Muscle layer of colon (tissue), 2 donors: ENCODE data around the gene TSEN54.

Source experiments
- H3K27ac ChIP-seq: one replicate; pipeline ENCODE4 v1.7.0; 2013; ENCODE audit warnings: low read depth, mild to moderate bottlenecking, low read length, moderate library complexity
- H3K27me3 ChIP-seq, 2 donors: one replicate each; pipeline ENCODE4 v1.7.0; 2013; ENCODE audit warnings: low read length in 2 of 2, mild to moderate bottlenecking in 2 of 2; ENCODE audit not compliant: insufficient read depth in 2 of 2, control insufficient read depth in 1 of 2
- H3K36me3 ChIP-seq: one replicate; pipeline ENCODE4 v1.7.0; 2013; ENCODE audit warnings: mild to moderate bottlenecking, low read length; ENCODE audit not compliant: insufficient read depth
- H3K4me1 ChIP-seq: one replicate; pipeline ENCODE4 v1.7.0; 2013; ENCODE audit warnings: mild to moderate bottlenecking, low read length; ENCODE audit not compliant: insufficient read depth
- H3K4me3 ChIP-seq, 2 donors: one replicate each; pipeline ENCODE4 v1.7.0; 2013; ENCODE audit warnings: low read length in 2 of 2, low read depth in 1 of 2, mild to moderate bottlenecking in 1 of 2, moderate library complexity in 1 of 2
- H3K9ac ChIP-seq: one replicate; pipeline ENCODE4 v1.7.0; 2013; ENCODE audit warnings: low read length
- H3K9me3 ChIP-seq: one replicate; pipeline ENCODE4 v1.7.0; 2013; ENCODE audit warnings: mild to moderate bottlenecking, low read length
- donor health status: abdominal sarcoma.
- donor health status: Adenocarcinoma of cecum.

TSEN54 gene

DNA sequence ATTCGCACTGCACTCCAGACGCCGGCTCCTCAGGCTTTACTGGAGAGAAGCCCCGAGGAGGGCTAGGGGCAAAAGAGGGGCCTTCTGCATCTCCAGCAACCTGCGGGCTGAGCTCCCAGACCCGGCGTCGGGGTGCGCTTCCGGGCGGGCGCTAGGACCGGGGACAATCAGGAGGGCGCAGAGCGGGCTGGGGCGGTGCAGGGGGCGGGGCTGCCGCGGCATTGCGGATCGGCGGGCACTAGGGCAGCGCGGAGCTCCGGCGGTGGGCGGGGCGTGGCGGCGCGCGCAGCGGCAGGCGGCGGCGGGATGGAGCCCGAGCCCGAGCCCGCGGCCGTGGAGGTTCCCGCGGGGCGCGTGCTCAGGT is at the start of gene TSEN54:
TSEN54 (plus strand) TSS at position 274 of the 364 bp plus-strand sequence; CDS start at position 307, 33 bp downstream.
- H3K9me3 ChIP-seq: no peaks in the 10 kb centered on the region
- peaks cover 39% of the 10 kb centered on the region for H3K4me1 ChIP-seq
- H3K27ac ChIP-seq: peak within 1 kb of the TSS; percentile 86
- peaks cover 12% of the 10 kb centered on the region for H3K36me3 ChIP-seq
- peak within 1 kb of the TSS; percentile 21 for H3K9ac ChIP-seq
- peak within 1 kb of the TSS; percentile 95 for H3K4me3 ChIP-seq
- H3K27me3 ChIP-seq: no peaks in the 10 kb centered on the region

DNA sequence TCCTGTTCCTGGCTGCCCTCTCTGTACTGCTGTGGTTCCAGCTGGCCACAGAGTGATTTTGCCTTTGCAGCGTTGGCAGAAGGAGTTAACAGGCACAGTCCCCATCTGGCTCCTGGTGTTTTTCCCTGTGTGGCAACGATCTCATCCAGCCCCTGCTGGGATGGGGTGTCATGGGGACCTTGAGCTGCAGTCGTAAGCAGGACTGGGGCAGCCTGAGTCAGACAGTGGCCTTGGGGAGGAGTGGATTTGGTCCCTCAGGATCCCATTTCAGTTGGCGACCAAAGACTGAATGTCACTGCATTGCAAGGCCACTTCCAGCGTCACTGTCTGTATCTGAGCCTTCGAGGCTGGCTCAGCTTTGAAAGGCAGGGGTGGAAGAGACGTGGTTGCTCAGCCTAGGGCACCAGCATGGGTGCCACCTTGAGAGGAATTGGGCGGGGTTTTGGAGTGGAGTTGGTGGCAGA is 48.0 kb upstream of the TSEN54 start:
- Histone ChIP-seq H3K9me3 (no peaks in the 10 kb centered on the region), H3K27ac (no peak overlapping the region)

DNA sequence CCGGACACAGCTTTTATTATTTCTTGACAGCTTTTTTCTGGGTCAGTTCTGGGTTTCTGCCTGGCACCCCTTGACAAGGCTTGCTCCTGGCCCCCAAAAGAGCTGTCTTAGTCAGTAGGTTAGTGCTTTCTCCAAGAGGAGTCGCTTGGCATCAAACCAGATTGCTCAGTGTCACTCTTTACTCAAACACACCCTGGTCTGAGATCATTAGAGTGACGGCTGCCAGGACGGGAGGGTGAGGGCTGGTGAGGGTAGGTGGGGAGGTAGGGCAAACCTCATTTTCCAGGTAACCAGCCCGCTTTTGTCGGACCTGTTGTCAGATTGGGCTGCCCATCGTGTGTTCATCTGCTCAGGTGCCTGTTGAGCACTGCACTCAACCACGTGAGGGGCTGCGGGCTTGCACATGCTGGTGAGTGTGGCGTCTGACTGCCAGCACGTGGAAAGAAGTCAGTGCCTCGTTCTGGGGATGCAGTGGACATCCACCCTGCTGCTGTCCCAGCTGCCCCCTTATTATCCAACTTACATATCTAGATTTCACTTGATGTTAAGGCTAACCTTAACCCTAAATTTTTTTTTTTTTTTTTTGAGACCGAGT is 47.5 kb upstream of the TSEN54 start:
- H3K36me3 ChIP-seq: peaks cover 17% of the 10 kb centered on the region
- no peak overlapping the region for H3K27ac ChIP-seq
- H3K4me1 ChIP-seq: no peaks in the 10 kb centered on the region
- H3K4me3 ChIP-seq: no peak overlapping the region
- no peak overlapping the region for H3K9ac ChIP-seq
- H3K9me3 ChIP-seq: no peaks in the 10 kb centered on the region
- H3K27me3 ChIP-seq: no peaks in the 10 kb centered on the region

More for the DNA sequence above, 48.0 kb upstream of the TSEN54 start:
- Histone ChIP-seq H3K9ac (no peak overlapping the region), H3K4me1 (no peaks in the 10 kb centered on the region), H3K4me3 (no peak overlapping the region), H3K36me3 (peaks cover 17% of the 10 kb centered on the region), H3K27me3 (no peaks in the 10 kb centered on the region)

DNA sequence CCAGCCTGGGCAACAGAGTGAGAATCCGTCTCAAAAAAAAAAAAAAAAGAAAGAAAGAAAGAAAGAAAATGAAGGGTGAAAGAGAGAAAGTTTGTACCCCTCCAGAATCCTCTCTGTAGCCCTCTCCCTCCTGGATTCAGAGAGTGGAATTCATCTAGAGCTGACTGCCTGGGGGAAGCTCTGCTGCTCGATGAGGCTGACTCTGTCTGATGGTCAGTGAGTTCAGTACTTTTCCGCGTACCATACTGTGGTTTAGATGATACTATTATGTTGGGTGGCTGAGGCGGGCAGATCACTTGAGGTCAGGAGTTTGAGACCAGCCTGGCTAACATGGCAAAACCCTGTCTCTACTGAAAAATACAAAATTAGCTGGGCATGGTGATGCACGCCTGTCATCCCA is 45.1 kb upstream of the TSEN54 start:
- no peaks in the 10 kb centered on the region for H3K27me3 ChIP-seq
- peaks cover 13% of the 10 kb centered on the region for H3K4me1 ChIP-seq
- H3K9me3 ChIP-seq: no peaks in the 10 kb centered on the region
- no peak overlapping the region for H3K27ac ChIP-seq
- no peak overlapping the region for H3K4me3 ChIP-seq
- H3K36me3 ChIP-seq: peaks cover 17% of the 10 kb centered on the region
- no peak overlapping the region for H3K9ac ChIP-seq

DNA sequence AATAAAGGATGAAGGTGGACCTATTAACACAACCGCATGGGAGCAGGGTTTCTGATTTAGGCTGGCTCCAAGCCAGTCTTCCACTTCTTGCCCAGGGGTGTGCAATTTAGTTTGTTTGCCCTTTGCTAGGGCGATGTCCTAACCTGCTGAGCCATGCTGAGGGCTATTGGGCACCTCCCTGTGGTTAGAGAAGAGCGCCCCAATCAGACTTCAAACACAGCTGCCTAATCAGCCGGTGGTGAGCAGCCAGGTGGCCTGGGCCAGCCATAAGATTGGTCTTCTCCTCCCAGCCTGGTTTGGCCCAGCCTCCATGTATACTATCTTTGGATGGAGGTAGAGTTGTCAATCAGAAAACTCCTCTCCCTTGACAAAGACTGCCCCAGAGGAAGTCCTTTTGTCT is 44.2 kb upstream of the TSEN54 start:
- H3K9ac ChIP-seq: no peak overlapping the region
- H3K27ac ChIP-seq: no peak overlapping the region
- H3K36me3 ChIP-seq: peaks cover 17% of the 10 kb centered on the region
- H3K9me3 ChIP-seq: no peaks in the 10 kb centered on the region
- no peaks in the 10 kb centered on the region for H3K27me3 ChIP-seq
- H3K4me1 ChIP-seq: peaks cover 22% of the 10 kb centered on the region
- H3K4me3 ChIP-seq: no peak overlapping the region

DNA sequence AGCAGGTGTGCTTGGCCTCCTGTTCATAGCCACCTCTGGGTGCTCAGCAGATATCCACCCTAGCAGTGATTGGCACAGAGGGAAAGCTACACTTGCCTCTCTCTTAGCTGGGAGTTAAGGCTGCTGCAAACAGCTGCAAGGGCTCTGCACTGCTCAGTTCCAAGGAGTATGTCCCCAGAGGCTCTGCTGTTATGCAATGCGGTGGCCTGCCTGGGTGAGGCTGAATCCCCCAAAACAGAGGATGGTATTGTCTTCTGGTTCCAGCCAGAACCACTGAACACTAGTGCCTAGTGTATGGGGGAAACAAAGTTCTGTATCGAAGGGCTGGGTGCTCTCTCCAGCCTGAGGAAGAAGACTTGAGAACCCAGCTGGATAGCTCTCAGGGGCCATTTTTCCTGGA is 43.1 kb upstream of the TSEN54 start:
- Histone ChIP-seq H3K27me3 (no peaks in the 10 kb centered on the region), H3K9ac (no peak overlapping the region), H3K4me1 (peaks cover 25% of the 10 kb centered on the region), H3K27ac (no peak overlapping the region), H3K36me3 (peaks cover 17% of the 10 kb centered on the region), H3K4me3 (no peak overlapping the region), H3K9me3 (no peaks in the 10 kb centered on the region)

DNA sequence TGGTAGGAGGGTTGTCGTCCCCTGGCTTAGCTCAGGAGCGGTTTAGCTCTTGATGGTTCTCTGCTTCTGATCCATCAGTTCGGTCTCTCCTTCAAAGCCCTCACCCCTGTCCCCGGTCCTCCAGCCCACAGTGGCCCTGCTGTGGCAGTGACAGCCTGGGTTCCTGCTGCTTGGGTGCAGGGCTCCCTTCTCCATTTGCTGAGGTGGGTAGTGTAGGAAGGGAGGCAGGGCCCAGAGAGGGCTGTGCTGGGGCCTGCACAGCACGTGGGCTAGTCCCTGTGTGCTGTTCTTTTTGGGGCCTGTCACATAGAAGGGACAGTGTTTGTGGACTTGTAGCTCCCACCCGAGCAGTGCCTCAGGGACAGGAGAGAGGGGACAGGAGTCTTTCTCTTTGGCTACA is 41.6 kb upstream of the TSEN54 start:
- H3K27ac ChIP-seq: no peak overlapping the region
- peaks cover 25% of the 10 kb centered on the region for H3K4me1 ChIP-seq
- no peak overlapping the region for H3K9ac ChIP-seq

DNA sequence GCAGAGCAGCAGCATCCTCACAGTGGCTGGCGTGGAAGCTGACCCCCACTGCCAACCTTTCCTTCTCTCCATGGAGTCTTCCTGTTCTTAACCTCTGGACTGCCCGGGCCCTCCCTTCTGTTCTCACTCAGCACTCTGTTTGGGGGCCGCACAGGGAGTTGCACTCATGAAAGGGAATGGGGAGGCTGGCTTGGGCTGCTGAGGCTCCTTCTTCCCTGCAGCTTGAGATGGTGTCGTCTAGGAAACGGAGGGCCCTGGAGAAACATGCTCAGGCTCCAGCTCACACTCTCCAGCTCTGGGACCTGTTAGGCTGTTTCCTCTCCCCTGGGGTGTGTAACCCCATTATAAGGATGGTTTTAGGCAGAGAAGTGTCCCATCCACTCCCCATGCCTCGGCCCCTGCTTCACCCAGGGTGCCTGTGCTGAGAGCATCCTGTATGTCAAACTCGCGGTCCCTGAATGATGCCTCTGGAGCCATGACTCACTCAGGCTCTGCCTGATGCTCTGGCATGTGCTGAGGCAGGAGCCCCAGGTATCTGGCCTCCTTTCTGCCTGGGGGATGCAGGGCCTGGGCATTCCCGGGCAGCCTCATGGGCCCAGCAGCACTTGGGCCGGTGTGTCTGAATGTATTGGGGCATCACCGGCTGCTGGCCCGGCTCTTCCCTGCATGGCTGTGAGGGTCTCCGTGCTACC is 41.0 kb upstream of the TSEN54 start:
- no peak overlapping the region for H3K9ac ChIP-seq
- no peaks in the 10 kb centered on the region for H3K9me3 ChIP-seq
- H3K36me3 ChIP-seq: peaks cover 17% of the 10 kb centered on the region
- peaks cover 25% of the 10 kb centered on the region for H3K4me1 ChIP-seq
- peak overlapping the region in 1 of 2 donors; percentile 25 for H3K4me3 ChIP-seq
- peak overlapping the region; percentile 59 for H3K27ac ChIP-seq
- H3K27me3 ChIP-seq: no peaks in the 10 kb centered on the region

More for the DNA sequence above, 41.6 kb upstream of the TSEN54 start:
- H3K4me3 ChIP-seq: no peak overlapping the region
- no peaks in the 10 kb centered on the region for H3K9me3 ChIP-seq
- H3K27me3 ChIP-seq: no peaks in the 10 kb centered on the region
- H3K36me3 ChIP-seq: peaks cover 17% of the 10 kb centered on the region

DNA sequence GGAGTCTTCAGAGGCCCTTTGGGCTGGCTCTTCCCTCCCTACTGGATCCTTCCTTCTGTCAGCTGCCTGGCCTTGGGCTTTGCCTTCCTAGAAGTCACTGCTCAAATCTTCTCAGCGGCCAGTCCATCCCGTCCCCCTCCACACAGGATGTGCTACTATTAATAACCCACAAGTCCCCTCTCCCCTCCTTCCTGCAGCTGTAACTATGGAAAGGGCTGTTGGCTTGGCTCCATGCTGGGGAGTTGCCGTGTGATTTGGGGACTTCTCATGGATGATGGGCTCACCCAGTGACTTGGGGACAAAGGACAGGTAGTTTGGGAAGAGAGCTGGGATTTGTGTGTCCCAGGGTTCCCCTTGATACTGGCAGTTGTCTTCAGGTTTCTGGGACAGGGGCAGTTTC is 40.5 kb upstream of the TSEN54 start:
- no peaks in the 10 kb centered on the region for H3K9me3 ChIP-seq
- no peak overlapping the region for H3K9ac ChIP-seq
- peak overlapping the region in 1 of 2 donors; percentile 25 for H3K4me3 ChIP-seq
- no peaks in the 10 kb centered on the region for H3K27me3 ChIP-seq
- peaks cover 17% of the 10 kb centered on the region for H3K36me3 ChIP-seq
- peaks cover 25% of the 10 kb centered on the region for H3K4me1 ChIP-seq
- peak overlapping the region; percentile 59 for H3K27ac ChIP-seq

DNA sequence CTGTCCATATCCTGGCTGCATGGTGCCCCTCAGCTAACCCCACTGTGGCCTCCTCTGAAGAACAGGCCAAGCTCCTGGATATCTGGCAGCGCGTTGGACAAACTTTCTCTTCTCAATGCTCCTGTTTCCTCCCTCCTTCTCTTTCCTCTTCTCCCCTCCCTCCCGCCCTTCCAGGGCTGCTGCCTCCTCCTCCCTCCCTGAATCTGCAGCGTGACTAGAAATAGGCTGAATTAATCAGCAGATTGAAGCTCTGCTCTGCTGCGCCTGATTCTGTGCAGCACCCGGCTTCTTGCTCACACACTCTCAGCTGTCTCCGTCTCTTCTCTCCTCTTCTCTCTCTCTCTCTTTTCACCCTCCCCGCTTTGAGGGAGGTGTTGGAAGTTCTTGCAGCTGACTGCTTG is 40.1 kb upstream of the TSEN54 start:
- peaks cover 27% of the 10 kb centered on the region for H3K4me1 ChIP-seq
- H3K27me3 ChIP-seq: no peaks in the 10 kb centered on the region
- H3K9ac ChIP-seq: no peak overlapping the region
- H3K9me3 ChIP-seq: no peaks in the 10 kb centered on the region
- H3K27ac ChIP-seq: peak overlapping the region; percentile 59
- H3K36me3 ChIP-seq: peaks cover 17% of the 10 kb centered on the region
- peak overlapping the region; percentile 24 to 25 for H3K4me3 ChIP-seq

DNA sequence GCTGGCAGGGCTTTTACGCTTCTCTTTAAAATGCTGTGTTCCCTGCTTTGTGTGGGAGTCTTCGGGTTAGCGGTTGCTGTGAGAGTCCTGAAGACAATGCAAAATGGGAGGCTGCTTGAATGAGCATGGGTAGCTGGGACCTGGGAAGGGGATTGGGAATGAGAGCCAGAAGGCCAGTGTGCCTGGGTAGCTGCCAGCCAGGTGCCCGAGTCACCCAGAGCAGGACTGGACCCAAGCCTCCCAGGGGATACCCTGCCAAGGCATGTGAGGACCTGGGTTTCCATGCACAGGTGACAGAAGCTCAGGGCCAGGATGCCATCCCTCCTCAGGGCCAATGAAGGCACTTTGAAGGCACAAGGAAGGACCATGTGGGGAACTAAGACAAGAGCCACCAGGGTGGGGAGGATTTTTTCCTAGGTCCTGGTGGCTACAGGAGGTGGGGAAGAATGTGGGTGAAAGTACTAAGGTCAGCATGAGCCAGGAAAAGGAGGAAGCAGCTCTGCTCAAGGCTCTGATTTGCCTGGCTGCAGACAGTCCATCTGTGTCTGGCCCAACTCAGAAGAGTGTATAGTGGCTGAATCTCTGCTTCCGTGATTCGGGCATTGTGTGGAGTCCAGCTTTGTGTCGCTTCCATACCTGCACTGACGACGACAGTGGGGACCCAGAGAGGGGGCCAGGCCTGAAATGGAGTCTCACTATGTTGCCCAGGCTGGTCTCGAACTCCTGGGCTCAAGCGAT is 39.4 kb upstream of the TSEN54 start:
- no peaks in the 10 kb centered on the region for H3K9me3 ChIP-seq
- H3K4me1 ChIP-seq: peaks cover 31% of the 10 kb centered on the region
- no peaks in the 10 kb centered on the region for H3K27me3 ChIP-seq
- H3K36me3 ChIP-seq: peaks cover 14% of the 10 kb centered on the region
- H3K27ac ChIP-seq: peak overlapping the region; percentile 59
- no peak overlapping the region for H3K9ac ChIP-seq
- H3K4me3 ChIP-seq: peak overlapping the region; percentile 2 to 24
